AG04449 (cell line): ENCODE measurements around the gene ZC3H7A.
"Not testable (repeated sequence)": the region's sequence is repeated elsewhere in the genome, so short reads cannot be mapped to it uniquely, and the experiment has no call there.

Experiments
- CTCF ChIA-PET: fragments of 350-600 bp; formaldehyde crosslinking; extraction: SDS; loops from one replicate; lab custom pipeline; 2021; ENCODE audit warnings: antibody characterized with exemption; lab: Yijun Ruan, JAX
- POLR2A ChIA-PET: fragments of 400-600, 350-600 bp; formaldehyde crosslinking; extraction: SDS; loops from one replicate; lab custom pipeline; 2020; ENCODE audit warnings: antibody characterized with exemption, inconsistent platforms; lab: Yijun Ruan, JAX
- DNase-seq: peaks from one replicate; pipeline ENCODE4 v3.0.0-alpha.2; 2010; ENCODE audit warnings: low read depth, low spot score
- H3K4me3 ChIP-seq: 2 replicates; pipeline ENCODE4 v1.5.1; 2011; ENCODE audit warnings: low read depth, mild to moderate bottlenecking, control low read depth, low read length
- CTCF ChIP-seq: IDR thresholded peaks from one replicate; pipeline ENCODE4 v1.5.1; 2011; ENCODE audit warnings: mild to moderate bottlenecking, moderate library complexity, low read length, control low read depth, inconsistent platforms; ENCODE audit not compliant: insufficient read depth; ENCODE audit errors: missing control alignments

ZC3H7A gene

DNA sequence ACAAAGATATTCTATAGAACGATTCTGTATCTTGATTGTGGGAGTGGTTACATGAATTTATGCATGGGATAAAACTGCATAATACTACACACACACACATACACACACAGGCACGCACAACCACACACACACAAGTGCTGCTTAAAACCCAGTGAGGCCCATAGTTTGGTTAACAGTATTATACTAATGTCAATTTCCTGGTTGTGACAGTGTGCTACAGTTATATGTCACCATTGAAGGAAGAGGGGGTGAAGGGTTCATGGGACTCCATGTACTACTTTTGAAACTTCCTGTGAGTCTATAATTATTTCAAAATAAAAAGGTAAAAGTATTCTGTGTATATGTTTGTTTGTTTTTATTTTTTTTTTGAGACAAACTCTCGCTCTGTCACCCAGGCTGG is 8.1 kb downstream of the ZC3H7A start:
- CTCF ChIA-PET = no interaction called here
- no peak overlapping the region for H3K4me3 ChIP-seq
- no peak for DNase-seq
- TF ChIP-seq CTCF = no peak
- POLR2A ChIA-PET = no interaction called here

GRCh38 chr16:11784980-11785599 is 12.0 kb downstream of the ZC3H7A start:
- POLR2A ChIA-PET = interaction anchor here (1.7 kb wide), 1 partner anchor 13 kb away, joined by 8 read pairs; the partner anchor contains the start of gene ZC3H7A
- H3K4me3 ChIP-seq, DNase-seq: not testable (repeated sequence)
- CTCF ChIA-PET = interaction anchor here (1.6 to 8.3 kb wide), 2 partner anchors 12 to 13 kb away, joined by 3 to 77 read pairs; partner anchors contain the start of gene ZC3H7A

- not testable (repeated sequence) for H3K4me3 ChIP-seq, DNase-seq
- POLR2A ChIA-PET = interaction anchor here (0.7 to 0.9 kb wide), 2 partner anchors 42 to 228 kb away, joined by 3 read pairs; partner anchors contain the start of gene TXNDC11
- CTCF ChIA-PET = interaction anchor here (1.6 to 8.3 kb wide), 2 partner anchors 12 to 13 kb away, joined by 3 to 77 read pairs; partner anchors contain the start of gene ZC3H7A
Measured at GRCh38 chr16:11784381-11784780, 12.7 kb downstream of the ZC3H7A start.

GRCh38 chr16:11784038-11784369 is 13.1 kb downstream of the ZC3H7A start:
- CTCF ChIA-PET = interaction anchor here (8.3 kb wide), 1 partner anchor 13 kb away, joined by 77 read pairs; the partner anchor contains the start of gene ZC3H7A
- DNase-seq = no peak
- POLR2A ChIA-PET = interaction anchor here (0.7 to 0.9 kb wide), 2 partner anchors 41 to 228 kb away, joined by 3 read pairs; partner anchors contain the start of gene TXNDC11
- no peak overlapping the region for H3K4me3 ChIP-seq
- TF ChIP-seq CTCF = no peak

- no peak for TF ChIP-seq CTCF
- DNase-seq = no peak
- no peak overlapping the region for H3K4me3 ChIP-seq
- ChIA-PET CTCF (interaction anchor here (0.7 to 8.3 kb wide), 3 partner anchors 10 to 16 kb away, joined by 3 to 77 read pairs (median 3); partner anchors contain the start of gene ZC3H7A), POLR2A (interaction anchor here (0.9 kb wide), 1 partner anchor 41 kb away, joined by 3 read pairs; the partner anchor contains the start of gene TXNDC11)
Measured at GRCh38 chr16:11783319-11784037, 13.6 kb downstream of the ZC3H7A start.

GRCh38 chr16:11781773-11782172 is 15.3 kb downstream of the ZC3H7A start:
- POLR2A ChIA-PET = interaction anchor here (1.6 kb wide), 1 partner anchor 16 kb away, joined by 10 read pairs; the partner anchor contains the start of gene ZC3H7A
- CTCF ChIA-PET = interaction anchor here (1.3 to 8.3 kb wide), 5 partner anchors 11 to 393 kb away, joined by 3 to 77 read pairs (median 4); partner anchors contain the start of gene ZC3H7A
- no peak for TF ChIP-seq CTCF
- H3K4me3 ChIP-seq = no peak overlapping the region
- DNase-seq = no peak
